K562 (cell line): ENCODE data around the gene GHDC.

ENCODE experiments used
- BCLAF1 ChIP-seq, 2 experiments: fragments of 450-650 bp in 1 of 2; IDR thresholded peaks; 2 replicates each; pipeline ENCODE4 v1.6.1; 2011 to 2017; ENCODE audit warnings: low read depth in 2 of 2, antibody characterized with exemption in 1 of 2, borderline replicate concordance in 1 of 2, low read length in 1 of 2, mild to moderate bottlenecking in 1 of 2, mixed read lengths in 1 of 2; ENCODE audit not compliant: control insufficient read depth in 1 of 2
- EP300 ChIP-seq: IDR thresholded peaks from 2 replicates; pipeline ENCODE4 v1.6.1; 2012; ENCODE audit warnings: low read length, improper control_type of control experiment
- MAX ChIP-seq: sonication (generic); formaldehyde crosslinking; IDR thresholded peaks from 2 replicates; pipeline ENCODE4 v1.9.0; 2022; ENCODE audit warnings: mild to moderate bottlenecking, missing genetic modification reagents
- MXI1 ChIP-seq: IDR thresholded peaks from 2 replicates; pipeline ENCODE4 v1.6.1; 2011; ENCODE audit warnings: low read depth, mild to moderate bottlenecking, improper control_type of control experiment, low read length
- POLR2A ChIP-seq: fragments of 450-650 bp; conservative IDR thresholded peaks from 2 replicates; pipeline ENCODE4 v1.6.1; 2016
- STAT5A ChIP-seq: IDR thresholded peaks from 2 replicates; pipeline ENCODE4 v1.6.1; 2012; ENCODE audit warnings: low read length, inconsistent platforms, borderline replicate concordance
- ZNF274 ChIP-seq: IDR thresholded peaks from 2 replicates; pipeline ENCODE4 v1.6.1; 2011; ENCODE audit warnings: low read depth, mild to moderate bottlenecking, low read length, moderate library complexity, borderline replicate concordance
- ZNF551 ChIP-seq: fragments of 250-450 bp; sonication (Bioruptor Pico); IDR thresholded peaks from 2 replicates; pipeline ENCODE4 v1.5.0; 2021; ENCODE audit warnings: mild to moderate bottlenecking, moderate library complexity
- TF ChIP-seq, protein P1 (sequence below): fragments of 450-650 bp; IDR thresholded peaks from 2 replicates; pipeline ENCODE4 v1.6.1; 2018; ENCODE audit not compliant: partially characterized antibody
- TF ChIP-seq, protein P2 (sequence below), 2 experiments: IDR thresholded peaks; 2 replicates each; pipeline ENCODE4 v1.6.1; 2012; ENCODE audit warnings: improper control_type of control experiment in 2 of 2, low read depth in 2 of 2, low read length in 2 of 2, borderline replicate concordance in 1 of 2
- TF ChIP-seq, protein P3 (sequence below): fragments of 450-650 bp; IDR thresholded peaks from 2 replicates; pipeline ENCODE4 v1.6.1; 2016; ENCODE audit warnings: mild to moderate bottlenecking, moderate library complexity

- no peak for TF ChIP-seq ZNF274
- TF ChIP-seq STAT5A, result no peak
- TF ChIP-seq, protein P1, sequence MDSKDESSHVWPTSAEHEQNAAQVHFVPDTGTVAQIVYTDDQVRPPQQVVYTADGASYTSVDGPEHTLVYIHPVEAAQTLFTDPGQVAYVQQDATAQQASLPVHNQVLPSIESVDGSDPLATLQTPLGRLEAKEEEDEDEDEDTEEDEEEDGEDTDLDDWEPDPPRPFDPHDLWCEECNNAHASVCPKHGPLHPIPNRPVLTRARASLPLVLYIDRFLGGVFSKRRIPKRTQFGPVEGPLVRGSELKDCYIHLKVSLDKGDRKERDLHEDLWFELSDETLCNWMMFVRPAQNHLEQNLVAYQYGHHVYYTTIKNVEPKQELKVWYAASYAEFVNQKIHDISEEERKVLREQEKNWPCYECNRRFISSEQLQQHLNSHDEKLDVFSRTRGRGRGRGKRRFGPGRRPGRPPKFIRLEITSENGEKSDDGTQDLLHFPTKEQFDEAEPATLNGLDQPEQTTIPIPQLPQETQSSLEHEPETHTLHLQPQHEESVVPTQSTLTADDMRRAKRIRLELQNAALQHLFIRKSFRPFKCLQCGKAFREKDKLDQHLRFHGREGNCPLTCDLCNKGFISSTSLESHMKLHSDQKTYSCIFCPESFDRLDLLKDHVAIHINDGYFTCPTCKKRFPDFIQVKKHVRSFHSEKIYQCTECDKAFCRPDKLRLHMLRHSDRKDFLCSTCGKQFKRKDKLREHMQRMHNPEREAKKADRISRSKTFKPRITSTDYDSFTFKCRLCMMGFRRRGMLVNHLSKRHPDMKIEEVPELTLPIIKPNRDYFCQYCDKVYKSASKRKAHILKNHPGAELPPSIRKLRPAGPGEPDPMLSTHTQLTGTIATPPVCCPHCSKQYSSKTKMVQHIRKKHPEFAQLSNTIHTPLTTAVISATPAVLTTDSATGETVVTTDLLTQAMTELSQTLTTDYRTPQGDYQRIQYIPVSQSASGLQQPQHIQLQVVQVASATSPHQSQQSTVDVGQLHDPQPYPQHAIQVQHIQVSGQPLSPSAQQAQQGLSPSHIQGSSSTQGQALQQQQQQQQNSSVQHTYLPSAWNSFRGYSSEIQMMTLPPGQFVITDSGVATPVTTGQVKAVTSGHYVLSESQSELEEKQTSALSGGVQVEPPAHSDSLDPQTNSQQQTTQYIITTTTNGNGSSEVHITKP, result no peak
- TF ChIP-seq MAX (CRISPR knock-in tag), result no peak
- no peak for TF ChIP-seq POLR2A
- TF ChIP-seq BCLAF1 (IDR thresholded peaks at IDR 0.05; ENCODE audit: borderline replicate concordance in 1 of 2, control insufficient read depth in 1 of 2, low read depth in 2 of 2, low read length in 1 of 2), result no peak
- TF ChIP-seq, protein P2, sequence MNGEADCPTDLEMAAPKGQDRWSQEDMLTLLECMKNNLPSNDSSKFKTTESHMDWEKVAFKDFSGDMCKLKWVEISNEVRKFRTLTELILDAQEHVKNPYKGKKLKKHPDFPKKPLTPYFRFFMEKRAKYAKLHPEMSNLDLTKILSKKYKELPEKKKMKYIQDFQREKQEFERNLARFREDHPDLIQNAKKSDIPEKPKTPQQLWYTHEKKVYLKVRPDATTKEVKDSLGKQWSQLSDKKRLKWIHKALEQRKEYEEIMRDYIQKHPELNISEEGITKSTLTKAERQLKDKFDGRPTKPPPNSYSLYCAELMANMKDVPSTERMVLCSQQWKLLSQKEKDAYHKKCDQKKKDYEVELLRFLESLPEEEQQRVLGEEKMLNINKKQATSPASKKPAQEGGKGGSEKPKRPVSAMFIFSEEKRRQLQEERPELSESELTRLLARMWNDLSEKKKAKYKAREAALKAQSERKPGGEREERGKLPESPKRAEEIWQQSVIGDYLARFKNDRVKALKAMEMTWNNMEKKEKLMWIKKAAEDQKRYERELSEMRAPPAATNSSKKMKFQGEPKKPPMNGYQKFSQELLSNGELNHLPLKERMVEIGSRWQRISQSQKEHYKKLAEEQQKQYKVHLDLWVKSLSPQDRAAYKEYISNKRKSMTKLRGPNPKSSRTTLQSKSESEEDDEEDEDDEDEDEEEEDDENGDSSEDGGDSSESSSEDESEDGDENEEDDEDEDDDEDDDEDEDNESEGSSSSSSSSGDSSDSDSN (IDR thresholded peaks at IDR 0.05; ENCODE audit: borderline replicate concordance in 1 of 2, low read depth in 2 of 2, low read length in 2 of 2), result no peak
- TF ChIP-seq, protein P3, sequence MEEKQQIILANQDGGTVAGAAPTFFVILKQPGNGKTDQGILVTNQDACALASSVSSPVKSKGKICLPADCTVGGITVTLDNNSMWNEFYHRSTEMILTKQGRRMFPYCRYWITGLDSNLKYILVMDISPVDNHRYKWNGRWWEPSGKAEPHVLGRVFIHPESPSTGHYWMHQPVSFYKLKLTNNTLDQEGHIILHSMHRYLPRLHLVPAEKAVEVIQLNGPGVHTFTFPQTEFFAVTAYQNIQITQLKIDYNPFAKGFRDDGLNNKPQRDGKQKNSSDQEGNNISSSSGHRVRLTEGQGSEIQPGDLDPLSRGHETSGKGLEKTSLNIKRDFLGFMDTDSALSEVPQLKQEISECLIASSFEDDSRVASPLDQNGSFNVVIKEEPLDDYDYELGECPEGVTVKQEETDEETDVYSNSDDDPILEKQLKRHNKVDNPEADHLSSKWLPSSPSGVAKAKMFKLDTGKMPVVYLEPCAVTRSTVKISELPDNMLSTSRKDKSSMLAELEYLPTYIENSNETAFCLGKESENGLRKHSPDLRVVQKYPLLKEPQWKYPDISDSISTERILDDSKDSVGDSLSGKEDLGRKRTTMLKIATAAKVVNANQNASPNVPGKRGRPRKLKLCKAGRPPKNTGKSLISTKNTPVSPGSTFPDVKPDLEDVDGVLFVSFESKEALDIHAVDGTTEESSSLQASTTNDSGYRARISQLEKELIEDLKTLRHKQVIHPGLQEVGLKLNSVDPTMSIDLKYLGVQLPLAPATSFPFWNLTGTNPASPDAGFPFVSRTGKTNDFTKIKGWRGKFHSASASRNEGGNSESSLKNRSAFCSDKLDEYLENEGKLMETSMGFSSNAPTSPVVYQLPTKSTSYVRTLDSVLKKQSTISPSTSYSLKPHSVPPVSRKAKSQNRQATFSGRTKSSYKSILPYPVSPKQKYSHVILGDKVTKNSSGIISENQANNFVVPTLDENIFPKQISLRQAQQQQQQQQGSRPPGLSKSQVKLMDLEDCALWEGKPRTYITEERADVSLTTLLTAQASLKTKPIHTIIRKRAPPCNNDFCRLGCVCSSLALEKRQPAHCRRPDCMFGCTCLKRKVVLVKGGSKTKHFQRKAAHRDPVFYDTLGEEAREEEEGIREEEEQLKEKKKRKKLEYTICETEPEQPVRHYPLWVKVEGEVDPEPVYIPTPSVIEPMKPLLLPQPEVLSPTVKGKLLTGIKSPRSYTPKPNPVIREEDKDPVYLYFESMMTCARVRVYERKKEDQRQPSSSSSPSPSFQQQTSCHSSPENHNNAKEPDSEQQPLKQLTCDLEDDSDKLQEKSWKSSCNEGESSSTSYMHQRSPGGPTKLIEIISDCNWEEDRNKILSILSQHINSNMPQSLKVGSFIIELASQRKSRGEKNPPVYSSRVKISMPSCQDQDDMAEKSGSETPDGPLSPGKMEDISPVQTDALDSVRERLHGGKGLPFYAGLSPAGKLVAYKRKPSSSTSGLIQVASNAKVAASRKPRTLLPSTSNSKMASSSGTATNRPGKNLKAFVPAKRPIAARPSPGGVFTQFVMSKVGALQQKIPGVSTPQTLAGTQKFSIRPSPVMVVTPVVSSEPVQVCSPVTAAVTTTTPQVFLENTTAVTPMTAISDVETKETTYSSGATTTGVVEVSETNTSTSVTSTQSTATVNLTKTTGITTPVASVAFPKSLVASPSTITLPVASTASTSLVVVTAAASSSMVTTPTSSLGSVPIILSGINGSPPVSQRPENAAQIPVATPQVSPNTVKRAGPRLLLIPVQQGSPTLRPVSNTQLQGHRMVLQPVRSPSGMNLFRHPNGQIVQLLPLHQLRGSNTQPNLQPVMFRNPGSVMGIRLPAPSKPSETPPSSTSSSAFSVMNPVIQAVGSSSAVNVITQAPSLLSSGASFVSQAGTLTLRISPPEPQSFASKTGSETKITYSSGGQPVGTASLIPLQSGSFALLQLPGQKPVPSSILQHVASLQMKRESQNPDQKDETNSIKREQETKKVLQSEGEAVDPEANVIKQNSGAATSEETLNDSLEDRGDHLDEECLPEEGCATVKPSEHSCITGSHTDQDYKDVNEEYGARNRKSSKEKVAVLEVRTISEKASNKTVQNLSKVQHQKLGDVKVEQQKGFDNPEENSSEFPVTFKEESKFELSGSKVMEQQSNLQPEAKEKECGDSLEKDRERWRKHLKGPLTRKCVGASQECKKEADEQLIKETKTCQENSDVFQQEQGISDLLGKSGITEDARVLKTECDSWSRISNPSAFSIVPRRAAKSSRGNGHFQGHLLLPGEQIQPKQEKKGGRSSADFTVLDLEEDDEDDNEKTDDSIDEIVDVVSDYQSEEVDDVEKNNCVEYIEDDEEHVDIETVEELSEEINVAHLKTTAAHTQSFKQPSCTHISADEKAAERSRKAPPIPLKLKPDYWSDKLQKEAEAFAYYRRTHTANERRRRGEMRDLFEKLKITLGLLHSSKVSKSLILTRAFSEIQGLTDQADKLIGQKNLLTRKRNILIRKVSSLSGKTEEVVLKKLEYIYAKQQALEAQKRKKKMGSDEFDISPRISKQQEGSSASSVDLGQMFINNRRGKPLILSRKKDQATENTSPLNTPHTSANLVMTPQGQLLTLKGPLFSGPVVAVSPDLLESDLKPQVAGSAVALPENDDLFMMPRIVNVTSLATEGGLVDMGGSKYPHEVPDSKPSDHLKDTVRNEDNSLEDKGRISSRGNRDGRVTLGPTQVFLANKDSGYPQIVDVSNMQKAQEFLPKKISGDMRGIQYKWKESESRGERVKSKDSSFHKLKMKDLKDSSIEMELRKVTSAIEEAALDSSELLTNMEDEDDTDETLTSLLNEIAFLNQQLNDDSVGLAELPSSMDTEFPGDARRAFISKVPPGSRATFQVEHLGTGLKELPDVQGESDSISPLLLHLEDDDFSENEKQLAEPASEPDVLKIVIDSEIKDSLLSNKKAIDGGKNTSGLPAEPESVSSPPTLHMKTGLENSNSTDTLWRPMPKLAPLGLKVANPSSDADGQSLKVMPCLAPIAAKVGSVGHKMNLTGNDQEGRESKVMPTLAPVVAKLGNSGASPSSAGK, result no peak
- TF ChIP-seq ZNF551, result no peak
- TF ChIP-seq EP300, result no peak
- no peak for TF ChIP-seq MXI1
Measured at GRCh38 chr17:42155614-42156045, 38.7 kb downstream of the GHDC start.
